PC-9 (cell line): Measurements from ENCODE around the gene TNRC6C.

Experiments
- EZH2 ChIP-seq: fragments of 200-600 bp; sonication (generic); IDR thresholded peaks from 2 replicates; pipeline ENCODE4 v1.8.0; 2017; ENCODE audit warnings: antibody characterized with exemption, low read depth
- TF ChIP-seq, protein P1 (sequence below): fragments of 200-600 bp; sonication (generic); conservative IDR thresholded peaks from 2 replicates; pipeline ENCODE4 v1.6.1; 2017; ENCODE audit warnings: mixed run types, antibody characterized with exemption, mild to moderate bottlenecking, moderate library complexity

DNA sequence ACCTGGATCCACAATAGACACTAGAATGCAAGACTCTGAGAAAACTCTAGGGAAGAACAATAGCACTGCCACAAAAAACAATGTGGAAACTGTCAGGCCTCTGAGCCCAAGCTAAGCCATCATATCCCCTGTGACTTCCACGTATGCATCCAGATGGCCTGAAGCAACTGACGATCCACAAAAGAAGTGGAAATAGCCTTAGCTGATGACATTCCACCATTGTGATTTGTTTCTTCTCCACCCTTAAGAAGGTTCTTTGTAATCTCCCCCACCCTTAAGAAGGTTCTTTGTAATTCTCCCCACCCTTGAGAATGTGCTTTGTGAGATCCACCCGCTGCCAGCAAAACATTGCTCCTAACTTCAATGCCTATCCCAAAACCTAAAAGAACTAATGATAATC, 39.2 kb upstream of the TNRC6C start:
- no peak for TF ChIP-seq EZH2
- TF ChIP-seq, protein P1, sequence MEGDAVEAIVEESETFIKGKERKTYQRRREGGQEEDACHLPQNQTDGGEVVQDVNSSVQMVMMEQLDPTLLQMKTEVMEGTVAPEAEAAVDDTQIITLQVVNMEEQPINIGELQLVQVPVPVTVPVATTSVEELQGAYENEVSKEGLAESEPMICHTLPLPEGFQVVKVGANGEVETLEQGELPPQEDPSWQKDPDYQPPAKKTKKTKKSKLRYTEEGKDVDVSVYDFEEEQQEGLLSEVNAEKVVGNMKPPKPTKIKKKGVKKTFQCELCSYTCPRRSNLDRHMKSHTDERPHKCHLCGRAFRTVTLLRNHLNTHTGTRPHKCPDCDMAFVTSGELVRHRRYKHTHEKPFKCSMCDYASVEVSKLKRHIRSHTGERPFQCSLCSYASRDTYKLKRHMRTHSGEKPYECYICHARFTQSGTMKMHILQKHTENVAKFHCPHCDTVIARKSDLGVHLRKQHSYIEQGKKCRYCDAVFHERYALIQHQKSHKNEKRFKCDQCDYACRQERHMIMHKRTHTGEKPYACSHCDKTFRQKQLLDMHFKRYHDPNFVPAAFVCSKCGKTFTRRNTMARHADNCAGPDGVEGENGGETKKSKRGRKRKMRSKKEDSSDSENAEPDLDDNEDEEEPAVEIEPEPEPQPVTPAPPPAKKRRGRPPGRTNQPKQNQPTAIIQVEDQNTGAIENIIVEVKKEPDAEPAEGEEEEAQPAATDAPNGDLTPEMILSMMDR = no peak
